GM18520 (cell line): ENCODE results near the gene STK17A.
A peak's percentile ranks its signal among the peaks of the same experiment; 100 is the strongest.

Source experiments
- ATAC-seq: cut with Tn5 transposase; IDR thresholded peaks from one replicate; pipeline ENCODE4 v1.9.1; 2021; ENCODE audit not compliant: unreplicated experiment

Gene STK17A

GRCh38 chr7:43630482-43630881 is 47.6 kb downstream of the STK17A start:
- no peak for ATAC-seq

GRCh38 chr7:43631559-43631958 is 48.7 kb downstream of the STK17A start:
- ATAC-seq = no peak

DNA sequence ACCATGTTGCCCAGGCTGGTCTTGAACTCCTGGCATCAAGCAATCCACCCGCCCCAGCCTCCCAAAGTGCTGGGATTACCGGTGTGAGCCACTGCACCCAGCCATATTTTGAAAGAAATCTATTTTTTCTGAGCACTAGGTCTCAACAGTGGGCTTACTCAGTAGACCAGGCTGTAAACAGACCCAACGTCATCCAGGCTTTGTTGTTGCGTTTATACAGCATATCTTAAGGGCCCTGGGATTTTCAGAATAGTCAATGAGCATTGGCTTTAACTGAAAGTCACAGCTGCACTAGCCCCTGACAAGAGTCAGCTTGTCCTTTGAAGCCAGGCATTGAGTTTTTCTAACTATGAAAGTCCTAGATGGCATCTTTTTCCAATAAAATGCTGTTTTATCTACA is 49.8 kb downstream of the STK17A start:
- ATAC-seq = no peak

GRCh38 chr7:43634384-43634783 is 51.5 kb downstream of the STK17A start:
- ATAC-seq = no peak

DNA sequence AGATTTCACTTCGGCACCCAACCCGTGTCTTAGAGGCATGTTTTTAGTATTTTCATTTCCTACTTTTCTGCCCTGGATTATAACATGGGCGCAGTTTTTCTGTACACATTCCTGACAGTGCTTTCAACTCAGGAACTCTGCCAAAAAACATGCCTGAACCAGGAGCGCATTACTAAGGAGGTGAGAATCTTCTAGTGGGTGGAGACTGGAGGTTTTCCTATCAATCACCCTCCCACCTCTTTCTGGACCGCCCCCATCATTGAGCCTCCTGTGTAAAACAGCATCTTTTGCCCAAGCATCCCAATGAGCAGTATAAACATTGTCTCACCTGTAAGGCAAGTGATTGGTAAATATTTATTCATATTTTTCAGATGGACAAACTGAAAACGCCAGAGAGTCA is 53.2 kb downstream of the STK17A start:
- no peak for ATAC-seq

GRCh38 chr7:43637114-43637806 is 54.4 kb downstream of the STK17A start:
- no peak for ATAC-seq

DNA sequence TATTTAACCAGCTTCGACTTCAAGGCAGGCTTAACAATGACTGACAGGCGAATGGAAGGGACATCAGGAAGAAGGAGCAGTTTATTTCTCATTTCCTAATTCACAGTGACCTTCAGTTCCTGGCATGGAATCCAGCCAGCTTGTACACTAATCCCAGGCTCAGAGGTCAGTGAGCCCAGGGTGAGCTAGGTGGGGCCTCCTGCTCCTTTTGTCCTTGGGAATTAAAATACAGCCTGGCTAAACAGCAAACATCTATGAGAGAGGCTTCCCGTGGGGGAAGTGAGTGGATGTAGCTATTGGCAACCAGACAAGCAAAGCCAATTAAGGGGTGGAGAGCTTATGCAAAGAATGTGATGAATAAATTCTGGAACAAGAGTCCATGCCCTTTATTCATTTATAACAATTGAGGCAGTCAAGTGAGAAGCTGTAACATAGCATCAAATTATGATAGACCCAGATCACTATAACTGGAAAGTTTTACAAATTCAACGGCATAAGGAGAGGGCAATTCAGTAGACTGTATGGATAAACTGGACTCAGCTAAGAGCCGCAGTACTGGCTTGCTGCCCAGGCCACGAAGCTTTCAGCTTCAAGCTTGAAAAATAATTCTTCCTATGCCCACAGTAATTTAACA is 57.1 kb downstream of the STK17A start:
- ATAC-seq = no peak

DNA sequence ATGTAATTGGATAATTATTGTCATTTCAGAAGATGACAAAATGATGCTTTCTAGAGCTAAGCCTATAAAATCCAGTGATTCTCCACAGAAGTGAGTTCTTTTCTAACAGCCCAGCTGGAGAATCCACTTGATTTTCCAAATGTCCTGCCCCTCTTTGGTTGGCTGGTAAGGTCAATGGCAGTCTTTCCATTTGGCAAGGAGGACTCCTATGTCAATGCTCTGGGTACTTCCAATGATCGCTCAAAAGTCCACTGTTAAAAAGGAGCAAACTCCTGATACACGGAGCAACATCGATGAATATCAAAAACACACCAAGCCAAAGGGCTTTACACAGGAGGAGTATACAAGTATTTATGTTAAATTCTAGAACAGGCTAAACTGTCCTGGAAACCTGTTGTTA is 57.8 kb downstream of the STK17A start:
- ATAC-seq = no peak

DNA sequence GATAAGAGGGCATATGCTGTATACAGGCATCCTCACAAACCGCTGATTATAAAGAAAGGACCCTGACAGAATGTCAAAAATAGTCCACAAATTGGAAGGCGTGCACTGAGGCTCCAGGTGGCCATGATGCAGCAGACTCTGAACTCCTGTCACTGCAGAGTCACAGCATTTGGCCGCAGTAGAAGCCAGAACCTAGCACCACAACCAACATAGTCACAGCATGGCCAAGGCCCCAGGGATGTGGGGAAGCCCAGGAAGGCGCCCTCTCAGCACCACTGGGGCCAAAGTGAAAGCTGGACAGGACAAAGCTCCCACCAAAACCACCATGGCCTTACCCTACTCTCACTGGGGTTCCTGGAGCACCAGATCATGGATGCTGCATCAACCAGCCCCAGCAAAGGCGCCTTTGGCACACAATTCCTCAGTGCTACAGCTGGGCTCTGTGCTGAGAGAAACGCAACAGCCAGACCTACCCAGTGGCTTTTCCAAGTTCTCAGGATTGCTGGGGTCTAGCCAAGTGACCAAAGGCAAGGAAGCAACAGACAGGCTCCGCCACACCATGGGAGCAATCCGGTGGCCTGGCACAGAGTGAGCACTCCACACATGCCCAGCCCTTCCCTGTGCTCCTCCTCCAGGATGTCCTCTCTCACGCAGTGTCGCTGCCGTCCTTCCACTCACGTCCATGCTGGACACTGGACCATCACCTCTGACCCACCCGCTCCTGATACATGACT is 60.2 kb downstream of the STK17A start:
- no peak for ATAC-seq

GRCh38 chr7:43643846-43644245 is 60.9 kb downstream of the STK17A start:
- ATAC-seq = no peak

DNA sequence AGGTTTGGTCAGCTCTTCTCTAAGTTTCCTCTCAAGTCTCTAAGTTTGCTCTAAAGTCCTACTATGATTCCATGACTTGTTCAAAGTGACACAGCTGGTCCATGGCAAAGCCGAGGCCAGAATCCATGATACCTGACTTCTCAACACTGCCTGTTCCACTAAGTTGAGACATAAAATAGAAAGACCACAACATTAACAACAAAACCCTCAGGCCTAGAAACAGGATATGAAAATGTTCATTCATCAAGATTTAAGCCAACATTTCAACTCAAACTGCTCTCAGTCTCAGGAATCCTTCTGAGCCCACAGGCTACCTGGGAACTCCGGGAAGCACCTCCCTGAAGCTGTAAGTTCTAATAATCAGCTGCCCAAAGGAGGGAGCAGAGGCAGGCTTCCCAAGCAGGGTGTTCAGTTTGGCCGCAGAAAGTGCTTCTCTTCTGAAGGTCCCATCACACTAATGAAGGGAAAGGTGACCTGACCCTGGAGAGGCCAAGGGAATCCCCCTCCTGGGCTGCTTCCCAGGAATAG is 62.9 kb downstream of the STK17A start:
- no peak for ATAC-seq

- ATAC-seq = no peak
Observed at GRCh38 chr7:43646603-43647338, 63.9 kb downstream of the STK17A start.

DNA sequence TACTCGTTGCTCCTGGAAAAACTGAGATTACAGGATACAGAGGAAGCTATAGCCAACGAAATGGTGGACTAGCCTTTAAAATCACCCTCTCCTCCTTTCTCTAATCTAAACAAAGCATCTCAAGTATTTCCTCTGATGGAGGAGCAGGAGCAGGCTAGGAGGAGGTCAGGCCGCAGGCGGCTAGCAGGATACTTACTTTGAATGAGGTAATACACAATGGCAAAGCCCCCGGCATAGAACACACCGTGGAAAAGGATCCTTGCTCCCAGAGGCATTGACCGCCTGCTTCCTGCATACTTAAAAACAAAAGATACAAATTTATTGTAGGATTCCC is 64.4 kb downstream of the STK17A start:
- ATAC-seq = no peak

DNA sequence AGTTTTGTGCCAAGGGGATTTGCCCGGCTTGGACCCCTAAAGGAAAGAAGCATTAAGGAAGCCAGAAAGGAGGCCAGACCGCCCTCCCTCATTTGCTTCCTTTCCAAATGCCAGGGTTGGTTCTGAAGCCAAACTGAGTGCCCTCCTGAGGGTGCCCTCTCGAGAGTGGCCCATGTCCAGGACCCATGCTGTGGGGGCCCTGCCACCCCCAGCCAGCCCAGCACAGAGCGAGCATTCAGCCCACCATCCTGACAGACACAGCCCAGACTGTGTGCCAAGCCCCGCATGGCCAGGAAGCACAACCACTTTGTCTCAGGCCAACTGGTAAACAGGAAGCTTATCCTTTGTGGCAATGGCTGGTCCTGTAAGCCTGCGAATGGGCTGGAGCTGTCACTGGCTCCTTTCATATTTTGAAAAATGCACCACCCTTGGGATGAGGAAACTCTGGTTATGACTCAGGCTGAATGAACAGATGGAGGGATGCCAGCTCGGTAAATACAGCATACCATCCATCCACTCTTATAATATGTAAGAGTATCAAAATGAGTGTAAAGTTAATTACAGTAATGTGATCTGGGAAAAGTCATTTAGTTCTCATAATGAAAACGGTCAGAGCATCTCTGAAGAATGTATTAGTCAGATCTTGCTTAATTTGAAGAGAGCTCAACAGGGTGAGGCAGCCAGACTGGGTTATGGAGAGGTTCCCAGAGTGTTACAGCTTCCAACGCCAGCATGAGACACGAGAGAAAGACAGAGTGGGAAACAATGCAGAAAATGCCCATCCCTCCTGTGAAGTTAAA is 65.0 kb downstream of the STK17A start:
- no peak for ATAC-seq

DNA sequence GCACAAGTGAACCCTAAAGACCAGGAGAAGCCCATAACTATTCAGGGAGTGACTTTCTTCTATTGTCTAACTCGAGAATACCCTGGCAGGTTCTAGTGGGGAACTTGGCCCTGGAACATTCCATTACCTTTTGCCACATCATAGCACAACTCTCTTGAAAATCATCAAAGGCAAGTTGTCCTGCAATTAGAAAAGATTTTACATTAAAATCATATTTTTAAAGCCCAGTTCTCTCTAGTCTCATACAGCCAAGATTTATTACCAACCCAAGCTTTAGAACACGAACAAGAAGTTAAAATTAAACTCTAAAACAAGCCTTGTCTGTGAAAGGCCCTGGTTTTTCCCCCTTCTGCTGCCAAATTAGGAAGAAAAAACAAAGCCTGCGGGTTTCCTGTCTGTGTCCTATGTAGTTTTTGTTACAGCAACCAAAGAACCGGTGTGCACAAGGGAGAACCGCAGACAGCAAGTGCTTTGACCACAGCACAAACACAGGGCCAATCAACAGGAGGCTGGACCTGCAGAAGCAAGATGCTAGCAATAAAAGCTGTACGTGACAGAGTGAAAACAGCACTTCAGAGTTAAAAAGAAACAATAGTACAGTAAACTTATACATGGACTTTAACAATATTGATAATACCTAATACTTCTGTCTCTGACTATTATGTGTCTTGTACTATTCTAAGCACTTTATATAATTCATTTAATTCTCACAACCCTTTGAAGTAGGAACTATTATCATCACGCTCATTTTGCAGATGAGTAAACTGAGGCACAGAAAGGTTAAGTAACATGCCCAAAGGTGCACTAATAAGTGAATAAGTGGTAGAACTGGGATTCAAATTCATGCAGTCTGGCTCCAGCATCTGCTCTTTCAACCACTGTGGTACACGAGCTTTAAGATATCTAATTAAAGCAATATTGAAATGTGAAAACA is 65.8 kb downstream of the STK17A start:
- peak; percentile 42 for ATAC-seq

DNA sequence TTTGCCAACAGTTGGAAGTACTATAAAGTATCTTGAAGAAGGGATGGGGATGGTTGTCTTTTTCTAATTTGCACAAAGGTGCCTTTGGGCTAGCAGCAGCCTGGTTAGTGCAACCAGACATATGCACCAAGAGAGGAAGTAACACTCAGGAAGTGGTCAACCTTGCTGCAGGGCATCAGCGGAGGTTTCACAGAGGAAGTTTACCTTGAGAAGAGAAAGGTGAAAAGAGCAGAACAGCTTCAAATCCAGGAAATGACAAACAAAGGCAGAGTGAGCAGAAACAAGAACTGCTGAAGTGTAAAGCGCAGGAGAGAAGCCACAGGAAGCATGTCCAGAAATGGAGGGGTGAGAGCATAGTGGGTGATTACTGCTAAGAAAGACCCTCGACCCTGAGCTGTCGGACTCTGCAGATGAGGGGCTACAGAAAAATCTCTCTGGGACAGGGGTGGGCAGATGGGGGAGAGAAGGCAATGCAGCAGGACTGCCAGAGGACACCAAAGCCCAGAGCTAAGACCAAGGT is 66.9 kb downstream of the STK17A start:
- ATAC-seq = peak; percentile 60

DNA sequence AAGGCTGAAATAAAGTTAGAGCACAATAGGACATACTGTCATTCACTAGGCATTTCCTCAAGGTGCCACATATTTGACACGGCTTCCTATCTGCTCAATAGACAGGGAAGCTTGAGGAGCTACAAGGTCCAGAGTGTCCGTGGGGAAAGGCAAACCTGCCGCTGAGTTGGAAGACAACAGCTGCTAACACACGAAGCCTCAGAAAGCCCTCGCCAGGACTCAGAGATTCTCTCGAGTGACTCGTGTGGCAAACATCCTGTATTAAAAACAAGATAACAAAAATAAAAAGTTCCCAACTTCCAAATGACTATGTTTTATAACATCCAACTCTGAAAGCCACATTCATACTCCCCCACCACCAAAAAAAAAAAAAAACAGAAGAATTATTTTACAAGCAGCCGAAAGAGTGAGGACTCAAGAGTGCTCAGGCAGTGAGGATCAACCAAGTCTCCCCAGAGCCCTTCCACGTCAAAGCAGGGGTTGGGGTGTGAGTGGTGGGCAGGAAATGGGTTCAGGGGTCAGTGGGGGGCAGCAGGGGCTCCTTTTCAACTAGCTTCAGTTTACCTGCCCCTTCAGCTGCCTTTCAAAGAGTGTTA is 67.6 kb downstream of the STK17A start:
- no peak for ATAC-seq

- ATAC-seq = no peak
Observed at GRCh38 chr7:43652364-43652763, 69.5 kb downstream of the STK17A start.

GRCh38 chr7:43653466-43653865 is 70.6 kb downstream of the STK17A start:
- ATAC-seq = no peak
